Neural cell (in vitro differentiated cells): ENCODE results near the gene SPINK8.

Experiments
- EP300 ChIP-seq: fragments of 450-650 bp; conservative IDR thresholded peaks from 2 replicates; pipeline ENCODE4 v1.6.1; 2014; ENCODE audit warnings: antibody characterized with exemption, mild to moderate bottlenecking, moderate library complexity; ENCODE audit not compliant: poor library complexity, severe bottlenecking
- EZH2 ChIP-seq: fragments of 200-600, 300-800 bp; shearing (Covaris generic), sonication (generic); IDR thresholded peaks from 2 replicates; pipeline ENCODE4 v1.6.1; 2014; ENCODE audit warnings: antibody characterized with exemption, low read length, borderline replicate concordance, mild to moderate bottlenecking; ENCODE audit not compliant: insufficient read depth, poor library complexity, severe bottlenecking
- MXI1 ChIP-seq: fragments of 450-650 bp; conservative IDR thresholded peaks from 2 replicates; pipeline ENCODE4 v1.6.1; 2014; ENCODE audit warnings: antibody characterized with exemption, mild to moderate bottlenecking; ENCODE audit not compliant: poor library complexity, severe bottlenecking
- POLR2AphosphoS5 ChIP-seq: IDR thresholded peaks from 2 replicates; pipeline ENCODE4 v1.6.1; 2012
- RAD21 ChIP-seq: fragments of 450-650 bp; conservative IDR thresholded peaks from 2 replicates; pipeline ENCODE4 v1.6.1; 2014; ENCODE audit warnings: antibody characterized with exemption, mild to moderate bottlenecking, moderate library complexity
- TAF1 ChIP-seq: IDR thresholded peaks from 2 replicates; pipeline ENCODE4 v1.6.1; 2012; ENCODE audit warnings: low read depth
- TF ChIP-seq, protein P1 (sequence below): fragments of 450-650 bp; IDR thresholded peaks from 2 replicates; pipeline ENCODE4 v1.5.1; 2014; ENCODE audit warnings: antibody characterized with exemption, mild to moderate bottlenecking, moderate library complexity; ENCODE audit not compliant: poor library complexity, severe bottlenecking
- TF ChIP-seq, protein P2 (sequence below): IDR thresholded peaks from 2 replicates; pipeline ENCODE4 v1.6.1; 2012; ENCODE audit warnings: borderline replicate concordance

DNA sequence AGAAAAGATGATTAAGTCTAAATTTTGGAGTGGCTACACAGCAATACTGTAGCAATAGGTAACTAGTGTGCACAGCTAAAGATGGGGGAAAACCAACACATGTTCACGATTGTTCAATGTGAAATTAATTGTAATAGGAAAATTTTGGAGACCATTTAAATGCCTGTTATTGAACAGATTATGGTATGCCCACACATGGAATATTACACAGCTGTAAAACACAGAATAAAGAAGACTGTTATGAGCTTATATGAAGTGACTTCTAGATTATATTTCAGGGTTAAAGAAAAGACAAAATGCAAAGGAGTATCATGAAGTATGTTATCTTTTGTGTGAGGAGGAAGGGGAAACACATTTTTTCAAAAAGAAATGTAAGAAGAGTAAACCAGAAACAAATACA, 43.8 kb downstream of the SPINK8 start:
- TF ChIP-seq, protein P1, sequence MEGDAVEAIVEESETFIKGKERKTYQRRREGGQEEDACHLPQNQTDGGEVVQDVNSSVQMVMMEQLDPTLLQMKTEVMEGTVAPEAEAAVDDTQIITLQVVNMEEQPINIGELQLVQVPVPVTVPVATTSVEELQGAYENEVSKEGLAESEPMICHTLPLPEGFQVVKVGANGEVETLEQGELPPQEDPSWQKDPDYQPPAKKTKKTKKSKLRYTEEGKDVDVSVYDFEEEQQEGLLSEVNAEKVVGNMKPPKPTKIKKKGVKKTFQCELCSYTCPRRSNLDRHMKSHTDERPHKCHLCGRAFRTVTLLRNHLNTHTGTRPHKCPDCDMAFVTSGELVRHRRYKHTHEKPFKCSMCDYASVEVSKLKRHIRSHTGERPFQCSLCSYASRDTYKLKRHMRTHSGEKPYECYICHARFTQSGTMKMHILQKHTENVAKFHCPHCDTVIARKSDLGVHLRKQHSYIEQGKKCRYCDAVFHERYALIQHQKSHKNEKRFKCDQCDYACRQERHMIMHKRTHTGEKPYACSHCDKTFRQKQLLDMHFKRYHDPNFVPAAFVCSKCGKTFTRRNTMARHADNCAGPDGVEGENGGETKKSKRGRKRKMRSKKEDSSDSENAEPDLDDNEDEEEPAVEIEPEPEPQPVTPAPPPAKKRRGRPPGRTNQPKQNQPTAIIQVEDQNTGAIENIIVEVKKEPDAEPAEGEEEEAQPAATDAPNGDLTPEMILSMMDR: no peak
- TF ChIP-seq, protein P2, sequence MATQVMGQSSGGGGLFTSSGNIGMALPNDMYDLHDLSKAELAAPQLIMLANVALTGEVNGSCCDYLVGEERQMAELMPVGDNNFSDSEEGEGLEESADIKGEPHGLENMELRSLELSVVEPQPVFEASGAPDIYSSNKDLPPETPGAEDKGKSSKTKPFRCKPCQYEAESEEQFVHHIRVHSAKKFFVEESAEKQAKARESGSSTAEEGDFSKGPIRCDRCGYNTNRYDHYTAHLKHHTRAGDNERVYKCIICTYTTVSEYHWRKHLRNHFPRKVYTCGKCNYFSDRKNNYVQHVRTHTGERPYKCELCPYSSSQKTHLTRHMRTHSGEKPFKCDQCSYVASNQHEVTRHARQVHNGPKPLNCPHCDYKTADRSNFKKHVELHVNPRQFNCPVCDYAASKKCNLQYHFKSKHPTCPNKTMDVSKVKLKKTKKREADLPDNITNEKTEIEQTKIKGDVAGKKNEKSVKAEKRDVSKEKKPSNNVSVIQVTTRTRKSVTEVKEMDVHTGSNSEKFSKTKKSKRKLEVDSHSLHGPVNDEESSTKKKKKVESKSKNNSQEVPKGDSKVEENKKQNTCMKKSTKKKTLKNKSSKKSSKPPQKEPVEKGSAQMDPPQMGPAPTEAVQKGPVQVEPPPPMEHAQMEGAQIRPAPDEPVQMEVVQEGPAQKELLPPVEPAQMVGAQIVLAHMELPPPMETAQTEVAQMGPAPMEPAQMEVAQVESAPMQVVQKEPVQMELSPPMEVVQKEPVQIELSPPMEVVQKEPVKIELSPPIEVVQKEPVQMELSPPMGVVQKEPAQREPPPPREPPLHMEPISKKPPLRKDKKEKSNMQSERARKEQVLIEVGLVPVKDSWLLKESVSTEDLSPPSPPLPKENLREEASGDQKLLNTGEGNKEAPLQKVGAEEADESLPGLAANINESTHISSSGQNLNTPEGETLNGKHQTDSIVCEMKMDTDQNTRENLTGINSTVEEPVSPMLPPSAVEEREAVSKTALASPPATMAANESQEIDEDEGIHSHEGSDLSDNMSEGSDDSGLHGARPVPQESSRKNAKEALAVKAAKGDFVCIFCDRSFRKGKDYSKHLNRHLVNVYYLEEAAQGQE: no peak
- TF ChIP-seq EP300 (no peak), EZH2 (no peak), TAF1 (no peak), POLR2AphosphoS5 (no peak), RAD21 (no peak), MXI1 (no peak)
